Vagina (tissue), 2 donors: Measurements from ENCODE around the gene RPL34. TPM values are rescaled to one million over a fixed set of nuclear protein-coding genes. Genes with fewer than 3 reads are reported as not detected.

Source experiments
- DNase-seq, 2 donors: peaks; one replicate each; pipeline ENCODE4 v3.0.0-alpha.2; 2017; ENCODE audit errors: extremely low spot score in 2 of 2
- H3K27ac ChIP-seq: fragments of 200-600 bp; sonication (generic); one replicate; pipeline ENCODE4 v1.5.1; 2019
- H3K27me3 ChIP-seq: fragments of 200-600 bp; sonication (generic); one replicate; pipeline ENCODE4 v1.5.1; 2019
- H3K36me3 ChIP-seq, 2 donors: fragments of 200-600 bp; sonication (generic); one replicate each; pipeline ENCODE4 v1.5.1; 2017 to 2019
- H3K4me1 ChIP-seq: fragments of 200-600 bp; sonication (generic); one replicate; pipeline ENCODE4 v1.5.1; 2019
- H3K4me3 ChIP-seq, 2 donors: fragments of 200-600 bp; sonication (generic); 1 replicate in 1 of 2; 2 replicates in 1 of 2; pipeline ENCODE4 v1.5.1; 2016 to 2019
- H3K9me3 ChIP-seq: fragments of 200-600 bp; sonication (generic); one replicate; pipeline ENCODE4 v1.5.1; 2019
- POLR2A ChIP-seq, 2 donors: fragments of 450-650 bp; IDR thresholded peaks; one replicate each; pipeline ENCODE4 v1.6.1; 2017; ENCODE audit warnings: antibody characterized with exemption in 2 of 2, mild to moderate bottlenecking in 2 of 2, moderate library complexity in 2 of 2
- POLR2AphosphoS5 ChIP-seq, 2 donors: sonication (generic); formaldehyde crosslinking; IDR thresholded peaks; one replicate each; pipeline ENCODE4 v1.9.0; 2017; ENCODE audit warnings: antibody characterized with exemption in 2 of 2, mild to moderate bottlenecking in 2 of 2, low read depth in 1 of 2; ENCODE audit not compliant: insufficient read depth in 1 of 2
- intact Hi-C: fragments of 100-400 bp; cut with DNase I; formaldehyde crosslinking; loops from one replicate; pipeline ENCODE4 v1.15.1; 2023
- total RNA-seq: library from RNA; depleted of rRNA; stranded (reverse); fragments of >200 nt; gene quantifications from one replicate; pipeline ENCODE4 v1.2.3, GENCODE V29; 2016
- TF ChIP-seq, protein P1 (sequence below), 3 experiments: fragments of 450-650 bp in 2 of 3; fragments of 200-600 bp in 1 of 3; sonication (generic) in 1 of 3; IDR thresholded peaks; one replicate each; pipeline ENCODE4 v1.5.1; 2017 to 2019; ENCODE audit warnings: antibody characterized with exemption in 3 of 3, mild to moderate bottlenecking in 2 of 3, moderate library complexity in 2 of 3

The RPL34 gene
- total RNA-seq, 1 donor from 2014 or later = 1,086 TPM

GRCh38 chr4:108636246-108636645 lies 15.9 kb downstream of the RPL34 start:
- peaks cover 0 to 29% of the 10 kb centered on the region in 2 donors for H3K36me3 ChIP-seq
- TF ChIP-seq POLR2AphosphoS5 (IDR thresholded peaks at IDR 0.05; ENCODE audit: insufficient read depth in 1 of 2, low read depth in 1 of 2) = no peak
- no peak for TF ChIP-seq POLR2A (IDR thresholded peaks at IDR 0.05)
- TF ChIP-seq, protein P1, sequence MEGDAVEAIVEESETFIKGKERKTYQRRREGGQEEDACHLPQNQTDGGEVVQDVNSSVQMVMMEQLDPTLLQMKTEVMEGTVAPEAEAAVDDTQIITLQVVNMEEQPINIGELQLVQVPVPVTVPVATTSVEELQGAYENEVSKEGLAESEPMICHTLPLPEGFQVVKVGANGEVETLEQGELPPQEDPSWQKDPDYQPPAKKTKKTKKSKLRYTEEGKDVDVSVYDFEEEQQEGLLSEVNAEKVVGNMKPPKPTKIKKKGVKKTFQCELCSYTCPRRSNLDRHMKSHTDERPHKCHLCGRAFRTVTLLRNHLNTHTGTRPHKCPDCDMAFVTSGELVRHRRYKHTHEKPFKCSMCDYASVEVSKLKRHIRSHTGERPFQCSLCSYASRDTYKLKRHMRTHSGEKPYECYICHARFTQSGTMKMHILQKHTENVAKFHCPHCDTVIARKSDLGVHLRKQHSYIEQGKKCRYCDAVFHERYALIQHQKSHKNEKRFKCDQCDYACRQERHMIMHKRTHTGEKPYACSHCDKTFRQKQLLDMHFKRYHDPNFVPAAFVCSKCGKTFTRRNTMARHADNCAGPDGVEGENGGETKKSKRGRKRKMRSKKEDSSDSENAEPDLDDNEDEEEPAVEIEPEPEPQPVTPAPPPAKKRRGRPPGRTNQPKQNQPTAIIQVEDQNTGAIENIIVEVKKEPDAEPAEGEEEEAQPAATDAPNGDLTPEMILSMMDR (IDR thresholded peaks at IDR 0.05) = no peak

DNA sequence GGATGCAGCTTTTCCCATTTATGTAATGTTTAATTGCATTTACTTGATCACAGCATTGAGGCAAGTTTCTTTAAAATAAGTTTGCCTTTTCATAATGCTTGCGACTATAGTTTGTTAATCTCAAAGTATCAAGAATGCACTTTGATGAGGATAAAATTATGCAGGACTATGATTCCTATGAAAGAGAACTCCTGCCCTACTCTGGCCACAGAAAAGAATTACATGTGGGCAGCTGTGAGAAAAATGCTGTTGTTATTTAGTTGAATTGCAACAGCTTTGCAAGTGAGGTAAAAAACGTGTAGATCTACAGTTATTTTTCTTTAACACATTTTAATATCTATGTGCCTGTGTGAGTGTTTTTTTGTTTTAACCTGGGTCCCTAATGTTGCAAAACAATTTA lies 17.5 kb downstream of the RPL34 start:
- no peaks in the 10 kb centered on the region for H3K27me3 ChIP-seq
- no peaks in the 10 kb centered on the region for H3K9me3 ChIP-seq
- no peak overlapping the region for H3K4me3 ChIP-seq
- no peak for TF ChIP-seq POLR2A (IDR thresholded peaks at IDR 0.05)
- TF ChIP-seq, protein P1 (IDR thresholded peaks at IDR 0.05) = no peak
- no peak for TF ChIP-seq POLR2AphosphoS5 (IDR thresholded peaks at IDR 0.05; ENCODE audit: insufficient read depth in 1 of 2, low read depth in 1 of 2)
- H3K4me1 ChIP-seq = no peaks in the 10 kb centered on the region
- DNase-seq = no peak
- peaks cover 0 to 21% of the 10 kb centered on the region in 2 donors for H3K36me3 ChIP-seq
- intact Hi-C loops = no loop called here
- H3K27ac ChIP-seq = no peak overlapping the region

More at GRCh38 chr4:108636246-108636645, 15.9 kb downstream of the RPL34 start:
- Histone ChIP-seq H3K4me3 (no peak overlapping the region), H3K27ac (no peak overlapping the region), H3K27me3 (no peaks in the 10 kb centered on the region), H3K9me3 (no peaks in the 10 kb centered on the region), H3K4me1 (no peaks in the 10 kb centered on the region)
- intact Hi-C loops = no loop called here
- DNase-seq = no peak

- TF ChIP-seq POLR2A (IDR thresholded peaks at IDR 0.05) (no peak), POLR2AphosphoS5 (IDR thresholded peaks at IDR 0.05; ENCODE audit: insufficient read depth in 1 of 2, low read depth in 1 of 2) (no peak)
- TF ChIP-seq, protein P1 (IDR thresholded peaks at IDR 0.05) = no peak
- Histone ChIP-seq H3K4me1 (no peaks in the 10 kb centered on the region), H3K27ac (no peak overlapping the region)
Measured at GRCh38 chr4:108644237-108644636, 23.9 kb downstream of the RPL34 start.

GRCh38 chr4:108646706-108647105 lies 26.3 kb downstream of the RPL34 start:
- no peak for DNase-seq
- Histone ChIP-seq H3K27ac (no peak overlapping the region), H3K27me3 (no peaks in the 10 kb centered on the region), H3K4me3 (no peak overlapping the region), H3K36me3 (no peaks in the 10 kb centered on the region), H3K9me3 (no peaks in the 10 kb centered on the region), H3K4me1 (peaks cover 6% of the 10 kb centered on the region)
- TF ChIP-seq POLR2AphosphoS5 (IDR thresholded peaks at IDR 0.05; ENCODE audit: insufficient read depth in 1 of 2, low read depth in 1 of 2) = no peak
- TF ChIP-seq, protein P1 (IDR thresholded peaks at IDR 0.05) = no peak
- no peak for TF ChIP-seq POLR2A (IDR thresholded peaks at IDR 0.05)
- intact Hi-C loops = no loop called here

More at GRCh38 chr4:108644237-108644636, 23.9 kb downstream of the RPL34 start:
- Histone ChIP-seq H3K4me3 (no peak overlapping the region), H3K36me3 (no peaks in the 10 kb centered on the region), H3K27me3 (no peaks in the 10 kb centered on the region), H3K9me3 (no peaks in the 10 kb centered on the region)
- no peak for DNase-seq
- intact Hi-C loops = no loop called here

- DNase-seq = no peak
- H3K4me1 ChIP-seq = peaks cover 34% of the 10 kb centered on the region
- no peaks in the 10 kb centered on the region for H3K36me3 ChIP-seq
- intact Hi-C loops = no loop called here
- H3K27ac ChIP-seq = no peak overlapping the region
- peak overlapping the region; percentile 66 to 82 for H3K4me3 ChIP-seq
- H3K9me3 ChIP-seq = no peaks in the 10 kb centered on the region
- no peaks in the 10 kb centered on the region for H3K27me3 ChIP-seq
- TF ChIP-seq POLR2A (IDR thresholded peaks at IDR 0.05) (no peak), POLR2AphosphoS5 (IDR thresholded peaks at IDR 0.05; ENCODE audit: insufficient read depth in 1 of 2, low read depth in 1 of 2) (no peak)
- TF ChIP-seq, protein P1 (IDR thresholded peaks at IDR 0.05) = no peak
Measured at GRCh38 chr4:108649863-108650211, 29.5 kb downstream of the RPL34 start.
